ENCODE data around the gene BASP1.
A peak's percentile ranks its signal among the peaks of the same experiment; 100 is the strongest.
"Not testable (repeated sequence)": the region's sequence is repeated elsewhere in the genome, so short reads cannot be mapped to it uniquely, and the experiment has no call there.

Gene BASP1

GRCh38 chr5:17191574-17191973 is 25.9 kb upstream of the BASP1 start:
- DNase-seq, result not testable (repeated sequence)

GRCh38 chr5:17192191-17192590 is 25.2 kb upstream of the BASP1 start:
- DNase-seq, result no peak

- no peak for DNase-seq
Measured at GRCh38 chr5:17196024-17196423, 21.4 kb upstream of the BASP1 start.

DNA sequence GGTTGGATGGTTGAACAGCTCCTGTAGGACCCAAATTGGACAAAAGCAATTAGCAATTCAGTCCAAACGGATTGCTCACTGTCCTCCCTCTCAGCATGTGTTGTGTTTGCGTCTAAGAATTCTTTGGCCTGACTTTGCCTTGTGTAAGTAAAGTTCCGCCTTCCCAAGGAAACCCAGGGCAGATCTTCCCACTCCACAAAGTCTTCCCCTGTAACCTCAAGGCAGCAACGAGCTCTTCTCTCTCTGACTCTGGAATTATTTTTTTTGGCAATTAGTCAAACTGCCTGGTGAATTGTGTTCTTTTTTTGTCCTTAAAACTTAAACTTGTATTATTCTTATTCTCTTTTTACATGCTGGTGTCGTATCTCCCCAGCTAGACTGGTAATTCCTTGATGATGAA is 20.7 kb upstream of the BASP1 start:
- no peak for DNase-seq

GRCh38 chr5:17203329-17204132 is 13.9 kb upstream of the BASP1 start:
- peak; percentile 26 to 77 for DNase-seq

DNA sequence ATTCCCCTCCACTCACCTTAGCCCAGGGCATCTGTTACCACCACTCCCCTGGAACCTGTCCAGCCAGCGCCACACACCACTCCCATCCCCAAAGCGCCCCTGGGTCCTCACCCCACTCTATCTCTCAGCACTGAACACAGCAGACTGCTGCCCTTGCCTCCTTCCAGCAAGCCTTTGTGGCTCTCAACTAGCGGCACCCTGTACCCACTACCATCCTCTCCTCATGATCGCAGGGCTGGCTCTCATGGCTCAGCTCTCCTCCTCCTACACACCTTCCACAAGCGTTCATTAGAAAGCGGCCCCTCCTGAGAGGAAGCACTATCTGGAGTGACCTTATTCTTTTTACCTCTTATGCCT is 13.3 kb upstream of the BASP1 start:
- DNase-seq, result no peak

- no peak for DNase-seq
Measured at GRCh38 chr5:17206021-17206420, 11.4 kb upstream of the BASP1 start.

DNA sequence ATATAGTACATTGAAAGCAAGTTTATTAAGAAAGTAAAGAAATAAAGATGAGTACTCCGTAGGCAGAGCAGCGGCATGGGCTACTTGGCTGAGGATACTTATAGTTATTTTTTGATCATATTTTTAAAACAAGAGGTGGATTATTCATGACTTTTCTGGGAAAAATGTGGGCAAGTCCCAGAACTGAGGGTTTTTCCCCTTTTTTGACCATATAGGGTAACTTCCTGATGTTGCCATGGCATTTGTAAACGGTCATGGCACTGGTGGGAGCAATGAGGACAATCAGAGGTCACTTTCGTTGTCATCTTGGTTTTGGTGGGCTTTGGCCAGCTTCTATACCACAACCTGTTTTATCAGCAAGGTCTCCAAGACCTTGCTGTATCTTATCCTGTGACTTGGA is 5.2 kb upstream of the BASP1 start:
- DNase-seq, result no peak

GRCh38 chr5:17212996-17213395 is 4.4 kb upstream of the BASP1 start:
- DNase-seq, result peak in 1 of 2 donors; percentile 23

DNA sequence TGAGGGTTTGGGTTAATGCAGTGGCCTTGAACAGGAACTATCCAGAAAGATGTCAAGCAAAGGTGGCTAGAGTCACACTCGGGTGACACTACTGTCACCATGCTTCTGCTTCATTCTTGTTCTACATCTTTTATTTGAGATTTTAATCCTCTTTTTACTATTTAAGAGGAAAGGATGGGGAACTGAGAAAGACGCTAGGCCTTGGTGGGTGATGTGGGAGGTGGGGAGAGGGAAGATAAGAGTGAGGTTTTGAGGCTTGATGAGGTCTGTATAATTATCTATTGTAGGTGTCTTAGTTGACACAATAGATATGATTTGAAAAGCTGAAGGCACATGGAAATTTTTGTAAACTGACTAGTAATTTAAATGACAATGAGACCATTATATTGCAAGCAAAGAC is 3.5 kb upstream of the BASP1 start:
- no peak for DNase-seq

DNA sequence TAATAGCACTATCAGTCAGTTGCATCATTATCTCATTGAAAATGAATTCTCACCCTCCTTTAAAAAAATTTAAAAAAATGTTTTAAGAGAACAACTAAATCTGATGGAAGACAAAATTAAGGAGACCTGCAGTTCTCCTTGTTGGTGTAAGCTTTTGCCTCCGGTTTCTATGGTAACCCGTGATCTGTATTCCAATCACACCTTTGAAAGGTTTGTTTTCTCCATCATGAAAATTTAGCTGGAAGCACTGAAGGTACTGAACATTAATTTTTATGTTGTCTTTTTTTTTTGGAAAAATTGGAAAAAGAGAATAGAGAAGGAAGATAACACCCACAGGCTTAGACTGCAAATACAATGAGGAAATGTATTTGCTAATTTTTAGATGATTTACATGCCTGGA is 2.5 kb upstream of the BASP1 start:
- no peak for DNase-seq

DNA sequence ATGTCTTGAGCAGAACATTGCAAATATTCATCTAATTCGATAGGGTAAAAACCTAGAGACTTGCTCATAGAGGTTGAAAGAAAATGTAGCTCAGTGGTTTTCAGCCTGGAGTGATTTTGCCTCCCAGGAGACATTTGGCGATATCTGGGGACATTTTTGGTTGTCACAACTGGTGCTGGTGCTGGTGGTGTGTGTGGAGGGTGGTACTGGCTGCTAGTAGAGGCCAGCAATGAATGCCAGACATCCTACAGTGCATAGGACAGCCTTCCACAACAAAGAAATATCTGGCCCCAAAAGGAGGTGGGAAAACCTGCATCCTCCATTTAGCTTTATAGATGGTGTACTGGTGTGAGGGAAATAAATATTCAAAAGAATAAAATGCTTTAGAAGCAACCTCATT is 2.1 kb upstream of the BASP1 start:
- no peak for DNase-seq

DNA sequence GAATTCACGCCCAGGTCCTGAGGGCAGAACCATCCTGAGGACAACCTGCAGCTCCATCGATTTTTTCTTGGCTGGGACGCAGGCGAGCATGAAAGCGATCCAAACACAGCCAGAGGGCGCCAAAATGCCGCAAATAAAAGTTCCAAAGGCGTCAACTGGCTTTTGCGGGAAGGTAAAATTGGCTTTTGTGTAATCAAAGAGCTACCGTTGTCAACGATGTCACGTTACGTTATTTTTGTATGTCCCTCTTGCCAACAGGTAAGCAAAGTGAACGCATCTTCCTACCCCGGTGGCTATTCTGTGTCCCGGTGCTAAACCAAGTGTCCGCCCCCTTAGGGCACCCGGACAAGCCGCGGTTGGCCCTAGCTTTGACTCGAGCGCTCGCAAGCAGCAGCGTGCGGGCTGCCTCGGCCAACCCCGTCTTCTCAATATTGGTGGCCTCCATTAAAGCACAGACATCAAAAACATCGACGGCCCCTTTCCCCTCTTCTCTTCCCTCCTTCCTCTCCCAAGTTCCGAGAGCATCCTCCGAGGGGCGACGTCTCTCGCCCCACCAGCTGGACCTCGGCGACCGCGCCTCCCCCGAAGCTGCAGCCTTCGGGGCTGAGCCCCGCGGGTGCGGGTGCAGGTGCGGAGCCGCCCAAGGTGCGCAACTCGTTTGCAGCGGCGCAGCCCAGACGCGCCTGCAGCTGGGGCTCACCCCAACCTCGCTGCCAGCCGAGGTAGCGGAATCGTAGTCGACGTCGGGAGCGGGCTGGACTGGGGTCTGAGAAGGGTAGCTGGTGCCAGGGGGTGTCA is 1.1 kb upstream of the BASP1 start:
- peak; percentile 63 to 69 for DNase-seq

- DNase-seq, result no peak
Measured at GRCh38 chr5:17216974-17217492, 398 bp upstream of the BASP1 start.

DNA sequence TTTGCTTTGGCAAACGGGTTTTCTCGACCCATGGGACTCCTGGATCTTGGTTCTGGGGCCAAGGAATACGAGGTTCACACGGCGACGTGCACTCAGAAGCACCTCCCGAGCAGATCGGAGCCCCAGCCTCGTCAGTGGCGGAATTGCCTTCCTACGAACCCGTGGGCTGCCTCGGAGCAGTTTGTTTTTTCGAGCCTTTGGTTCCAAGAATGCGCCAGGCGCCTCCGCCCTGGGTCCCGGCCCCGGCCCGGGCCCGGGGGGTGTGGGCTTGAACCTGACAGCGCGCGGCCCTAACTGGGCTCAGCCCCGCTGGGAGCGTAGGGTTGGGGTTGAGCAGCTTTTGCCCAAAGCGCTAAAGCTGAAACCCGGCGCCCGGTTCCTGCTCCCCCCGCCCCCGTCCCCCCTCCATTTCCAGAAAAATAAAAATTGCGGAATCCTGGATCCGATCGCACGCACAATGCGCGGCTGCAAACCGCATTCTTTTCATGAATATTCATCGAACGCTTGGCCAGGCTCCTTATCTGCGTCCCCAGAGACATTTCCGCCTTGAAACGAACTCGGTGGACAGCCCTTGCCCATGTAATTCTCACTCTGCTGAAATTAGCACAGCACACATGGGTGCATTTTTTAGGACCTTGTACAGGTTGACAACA is 1.0 kb downstream of the BASP1 start:
- DNase-seq, result no peak

DNA sequence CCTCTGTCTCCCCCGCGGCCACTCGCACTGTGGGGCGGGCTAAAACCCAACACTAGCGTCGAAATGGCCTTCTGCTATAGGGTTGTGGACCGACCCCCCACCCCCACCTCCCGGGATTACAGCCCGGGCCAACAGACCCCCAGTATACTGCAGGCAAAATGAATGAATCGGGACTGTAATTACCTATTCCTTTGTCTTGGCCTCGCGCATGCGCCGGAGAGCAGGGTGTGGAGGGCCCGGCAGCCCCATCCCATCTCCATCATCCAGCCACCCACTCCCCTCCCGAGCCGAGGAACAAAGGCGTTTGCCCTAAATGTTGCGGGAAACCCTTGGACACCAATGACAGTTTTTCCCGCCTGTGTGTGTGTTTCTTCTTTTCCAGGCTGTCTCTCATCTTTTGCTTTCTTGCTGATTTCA is 1.6 kb downstream of the BASP1 start:
- no peak for DNase-seq

DNA sequence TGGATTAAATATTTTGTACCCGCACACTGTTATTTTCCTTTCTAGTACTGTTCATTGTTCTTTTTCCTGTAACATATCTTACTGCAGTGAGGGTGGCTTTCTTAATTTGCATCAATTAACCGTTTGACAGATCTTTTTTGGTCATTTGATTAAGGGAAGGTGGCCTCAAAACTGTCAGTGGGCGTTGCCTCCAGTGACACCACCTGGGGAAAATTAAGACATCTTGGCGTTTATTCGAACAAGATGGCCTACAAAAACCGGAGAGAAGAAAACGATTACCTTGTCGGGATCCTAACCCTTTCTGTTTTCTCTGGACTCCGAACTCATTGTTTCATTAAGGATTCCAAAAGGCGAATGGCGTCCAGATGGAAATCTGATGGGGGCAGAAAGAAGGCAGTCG is 2.0 kb downstream of the BASP1 start:
- DNase-seq, result no peak

DNA sequence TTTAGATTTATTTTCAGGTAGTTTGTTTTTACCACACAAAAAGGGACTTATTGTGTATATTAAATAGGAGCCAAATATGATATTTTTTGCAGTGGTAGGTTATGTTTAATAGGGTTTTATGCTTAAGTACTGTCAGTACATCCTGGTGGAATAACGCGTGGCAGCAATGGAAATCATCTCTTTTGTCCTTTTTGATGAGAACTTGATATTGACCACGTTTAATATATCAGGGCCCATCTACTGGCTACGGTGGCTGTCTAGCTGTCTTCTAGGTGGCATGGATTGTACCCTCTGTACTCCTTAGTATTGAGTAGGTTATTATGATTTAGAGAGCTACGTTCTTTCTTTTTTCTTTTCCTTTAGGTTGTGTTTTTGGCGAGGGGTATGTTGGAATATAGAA is 2.6 kb downstream of the BASP1 start:
- DNase-seq, result no peak

DNA sequence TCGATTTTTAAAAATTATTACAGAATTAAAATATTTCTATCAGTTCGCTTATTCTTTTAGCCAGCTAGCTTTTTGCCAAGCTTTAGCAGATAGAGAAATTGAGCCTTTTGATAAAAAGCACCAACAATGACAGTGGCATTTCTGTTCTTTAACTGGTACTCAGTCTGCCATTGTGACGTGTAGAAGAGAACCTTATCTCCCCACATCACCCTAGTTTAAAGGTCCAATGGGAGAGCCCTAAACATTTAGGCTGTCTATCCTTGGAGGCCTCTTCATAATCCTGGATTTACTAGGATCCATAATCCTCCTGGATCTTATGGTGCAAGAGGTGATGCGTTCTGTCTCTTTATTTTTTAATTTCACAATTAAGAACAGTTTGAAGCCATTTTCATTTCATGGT is 3.0 kb downstream of the BASP1 start:
- no peak for DNase-seq

DNA sequence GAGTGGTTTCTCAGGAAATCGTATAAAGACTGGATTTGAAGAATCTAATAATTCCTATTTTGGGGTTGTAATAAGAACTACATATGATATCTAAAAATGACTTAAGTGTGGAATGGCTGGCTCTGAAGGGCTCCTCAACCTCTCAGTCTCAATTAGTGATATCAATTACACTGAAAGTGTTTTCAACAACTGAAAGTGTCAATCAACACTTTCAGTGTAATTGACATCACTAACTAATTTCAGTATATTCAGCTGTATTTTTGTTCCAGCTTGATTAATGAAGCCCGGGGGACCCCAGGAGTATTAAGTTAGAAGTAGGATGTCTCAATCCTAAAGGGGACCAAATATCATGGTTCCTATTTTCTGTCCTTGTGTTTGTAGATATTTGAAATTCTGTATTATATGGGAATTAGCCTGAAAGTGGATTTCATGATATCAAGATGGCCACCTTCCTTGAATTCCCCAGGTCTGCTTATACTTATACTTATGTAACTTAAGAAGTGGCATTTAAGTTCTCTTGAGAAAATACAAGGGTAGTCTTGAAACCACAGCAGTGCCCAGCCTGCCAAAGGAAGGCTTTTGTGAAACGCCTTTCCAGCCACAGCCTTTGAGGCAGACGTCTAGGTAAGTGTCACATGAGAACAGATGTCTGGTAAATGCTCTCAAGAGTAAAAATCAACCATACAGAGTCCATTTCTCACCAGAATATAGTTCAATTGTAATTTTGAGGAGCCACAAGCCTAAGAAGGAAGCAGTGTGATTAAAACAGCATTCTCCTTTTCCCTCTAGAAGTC is 4.6 kb downstream of the BASP1 start:
- DNase-seq, result no peak

- DNase-seq, result no peak
Measured at GRCh38 chr5:17222664-17223063, 5.2 kb downstream of the BASP1 start.

DNA sequence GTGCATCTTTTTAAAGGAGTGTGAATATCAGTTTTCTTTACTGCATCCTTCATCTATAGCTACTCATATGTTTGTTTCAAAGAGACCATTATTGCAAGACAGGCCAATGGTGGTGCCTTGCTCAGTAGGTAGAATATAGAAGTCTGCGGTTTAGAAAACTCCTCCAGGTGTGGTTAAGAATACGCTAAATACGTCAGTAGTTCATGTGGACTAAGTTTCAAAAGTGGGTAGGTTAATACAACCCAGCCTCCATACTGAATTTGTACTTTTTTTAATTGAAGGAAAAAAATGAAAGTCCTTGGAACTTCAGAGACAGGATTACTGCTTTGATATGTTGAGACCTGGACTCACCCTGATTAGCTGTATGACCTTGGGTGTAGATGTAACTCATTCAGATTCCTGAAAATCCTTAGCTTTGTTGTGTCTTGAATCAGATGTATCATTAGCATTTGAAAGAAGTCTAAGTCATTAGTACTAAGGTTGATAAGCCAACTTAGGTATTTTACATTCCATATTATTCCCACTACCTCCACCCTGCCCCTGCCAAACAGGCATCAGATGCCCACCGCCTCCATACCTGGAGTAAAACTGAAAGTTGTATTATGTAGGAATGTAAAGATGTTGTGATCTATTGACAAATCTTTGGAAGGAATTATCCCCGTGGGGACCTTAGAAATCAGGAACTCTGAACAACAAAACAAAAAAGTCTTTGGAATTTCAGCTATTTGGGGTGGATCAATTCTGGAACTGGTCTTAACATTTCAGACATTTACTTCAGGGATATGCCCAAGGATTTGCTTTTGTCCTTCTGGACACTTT is 6.1 kb downstream of the BASP1 start:
- DNase-seq, result no peak

Measured in hippocampal formation (tissue), 2 donors.